HG02678 (cell line): Measurements from ENCODE around the gene PRPSAP2.
"Not testable (repeated sequence)": the region's sequence is repeated elsewhere in the genome, so short reads cannot be mapped to it uniquely, and the experiment has no call there.

Experiments
- ATAC-seq: cut with Tn5 transposase; IDR thresholded peaks from one replicate; pipeline ENCODE4 v1.9.1; 2021; ENCODE audit warnings: mild to moderate bottlenecking, moderate library complexity; ENCODE audit not compliant: unreplicated experiment

PRPSAP2 gene

GRCh38 chr17:18888766-18889290, 30.9 kb downstream of the PRPSAP2 start:
- ATAC-seq: no peak

GRCh38 chr17:18889658-18890057, 31.7 kb downstream of the PRPSAP2 start:
- no peak for ATAC-seq

GRCh38 chr17:18891541-18891940, 33.6 kb downstream of the PRPSAP2 start:
- ATAC-seq: no peak

DNA sequence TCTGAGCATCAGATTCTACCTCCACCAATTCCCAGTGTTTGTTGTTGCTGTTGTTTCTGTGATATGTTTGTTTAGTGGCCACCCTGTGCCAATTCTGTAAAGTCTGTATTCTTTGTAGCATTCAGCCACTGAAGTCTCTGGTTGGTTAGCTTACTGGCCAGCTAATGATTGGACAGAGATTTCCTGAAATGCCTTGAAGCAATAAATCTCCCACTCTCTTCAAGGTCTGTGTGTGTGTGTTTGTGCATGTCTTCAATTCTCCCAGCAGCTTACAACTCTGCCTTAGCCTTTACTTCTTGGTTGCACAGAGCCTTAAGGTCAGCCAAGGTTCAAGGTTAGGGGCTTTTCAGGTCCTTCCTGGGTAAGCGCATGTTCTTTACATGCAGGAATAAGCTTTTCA, 38.2 kb downstream of the PRPSAP2 start:
- ATAC-seq: no peak

- no peak for ATAC-seq
Observed at GRCh38 chr17:18896947-18897346, 39.0 kb downstream of the PRPSAP2 start.

DNA sequence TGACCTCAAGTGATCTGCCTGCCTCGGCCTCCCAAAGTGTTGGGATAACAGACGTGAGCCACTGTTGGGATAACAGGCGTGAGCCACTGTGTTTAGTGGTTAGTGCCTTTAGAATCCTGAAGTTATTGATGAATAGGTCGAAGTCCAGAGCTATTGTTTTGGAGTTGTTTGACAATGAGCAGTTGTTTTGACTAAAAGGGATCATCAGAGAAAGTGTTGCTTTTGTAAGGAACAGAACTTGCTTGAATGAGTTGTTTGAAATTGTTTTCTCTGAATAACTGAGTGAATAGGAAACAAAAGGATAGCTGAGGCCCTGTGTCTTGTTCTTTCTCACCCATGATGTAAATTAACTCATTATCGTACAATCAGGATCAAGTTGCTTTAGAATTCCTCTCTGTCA, 46.6 kb downstream of the PRPSAP2 start:
- no peak for ATAC-seq

GRCh38 chr17:18905226-18905625, 47.3 kb downstream of the PRPSAP2 start:
- ATAC-seq: no peak

- no peak for ATAC-seq
Observed at GRCh38 chr17:18910326-18910725, 52.4 kb downstream of the PRPSAP2 start.

DNA sequence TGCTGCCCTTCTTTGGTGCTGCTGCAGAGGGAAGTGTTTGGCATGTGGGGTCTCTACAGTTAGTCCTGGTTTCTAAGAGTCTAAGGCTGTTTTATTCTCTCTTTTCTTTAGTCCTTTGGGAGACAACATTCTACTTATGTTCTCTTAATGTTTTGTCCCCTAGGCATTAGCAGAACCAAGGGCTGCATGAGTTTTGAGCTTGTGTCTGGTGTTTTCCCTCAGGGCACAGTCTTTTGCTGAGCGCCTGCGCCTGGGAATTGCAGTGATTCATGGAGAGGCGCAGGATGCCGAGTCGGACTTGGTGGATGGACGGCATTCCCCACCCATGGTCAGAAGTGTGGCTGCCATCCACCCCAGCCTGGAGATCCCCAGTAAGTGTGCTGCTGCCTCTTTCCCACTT, 53.0 kb downstream of the PRPSAP2 start:
- no peak for ATAC-seq

GRCh38 chr17:18916816-18917500, 59.0 kb downstream of the PRPSAP2 start:
- ATAC-seq: no peak

- no peak for ATAC-seq
Observed at GRCh38 chr17:18917506-18918032, 59.6 kb downstream of the PRPSAP2 start.

DNA sequence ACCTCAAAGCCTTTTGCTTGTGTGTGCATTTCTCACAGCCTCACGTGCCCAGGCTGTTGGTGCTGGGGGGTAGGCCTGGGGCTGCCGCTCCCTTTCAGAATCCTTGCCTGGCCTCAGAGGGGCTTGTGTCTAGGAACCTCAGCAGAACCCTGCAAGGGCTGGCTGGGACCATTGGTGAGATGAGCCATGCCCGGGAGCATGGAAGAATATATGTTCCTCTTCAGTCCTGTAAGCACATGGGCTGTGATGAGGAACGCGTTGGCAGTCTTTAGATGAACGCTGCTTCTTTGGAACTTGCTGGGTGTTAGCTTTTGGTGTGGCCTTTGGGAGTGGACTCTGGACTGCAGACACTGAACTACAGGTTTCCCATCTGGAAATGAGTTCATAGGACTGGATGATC, 62.0 kb downstream of the PRPSAP2 start:
- ATAC-seq: no peak

DNA sequence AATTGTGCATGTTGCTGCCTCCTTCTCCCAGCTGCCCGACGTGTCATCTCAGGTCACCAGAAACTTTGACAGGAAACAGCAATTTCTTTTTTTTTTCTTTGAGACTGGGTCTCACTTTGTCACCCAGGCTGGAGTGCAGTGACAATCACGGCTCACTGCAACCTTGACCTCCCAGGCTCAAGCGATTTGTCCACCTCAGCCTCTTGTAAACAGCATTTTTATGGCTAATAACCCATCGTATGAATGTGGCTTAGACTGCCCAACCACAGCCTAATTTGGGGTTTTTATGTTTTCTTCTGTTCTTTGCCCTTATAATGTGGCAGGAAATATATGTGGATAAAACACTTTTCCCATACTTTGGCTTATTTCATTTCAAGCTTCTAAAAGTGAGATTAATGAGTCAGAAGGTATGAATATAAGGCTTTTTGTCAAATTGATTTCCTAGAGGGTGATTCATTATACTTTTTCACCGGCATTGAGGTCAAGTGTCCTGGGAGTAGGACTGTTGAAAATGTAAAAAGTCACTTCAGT, 63.0 kb downstream of the PRPSAP2 start:
- peak; percentile 36 for ATAC-seq

DNA sequence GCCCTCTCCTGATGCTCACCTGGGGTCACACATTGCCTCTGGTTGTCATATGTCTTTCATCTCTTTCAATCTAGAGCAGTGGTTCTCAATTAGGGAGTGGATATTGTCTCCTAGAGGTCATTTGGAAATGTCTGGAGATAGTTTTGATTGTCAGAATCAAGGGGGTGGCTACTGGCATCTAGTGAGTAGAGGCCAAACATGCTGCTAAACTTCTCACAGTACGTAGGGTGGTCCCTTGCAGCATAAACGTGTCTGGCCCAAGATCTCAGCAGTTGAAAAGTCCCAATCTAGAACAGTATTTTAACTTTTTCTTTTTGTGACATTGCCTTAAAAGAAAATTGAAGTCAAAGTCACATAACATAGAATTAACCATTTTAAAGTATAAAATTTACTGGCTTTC, 63.6 kb downstream of the PRPSAP2 start:
- no peak for ATAC-seq

GRCh38 chr17:18921912-18922451, 64.1 kb downstream of the PRPSAP2 start:
- ATAC-seq: peak; percentile 76

DNA sequence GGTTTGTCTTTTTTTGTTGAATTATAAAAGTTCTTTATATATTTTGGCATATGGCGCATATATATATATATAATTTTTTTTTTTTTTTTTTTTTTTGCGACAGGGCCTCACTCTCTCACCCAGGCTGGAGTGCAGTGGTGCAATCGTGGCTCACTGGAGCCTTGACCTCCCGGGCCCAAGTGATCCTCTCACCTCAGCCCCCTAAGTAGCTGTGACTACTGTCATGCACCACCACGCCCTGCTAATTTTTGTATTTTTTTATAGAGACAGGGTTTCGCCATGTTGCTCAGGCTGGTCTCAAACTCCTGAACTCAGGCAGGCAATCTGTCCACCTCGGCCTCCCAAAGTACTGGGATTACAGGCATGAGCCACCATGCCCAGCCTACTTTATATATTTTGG, 64.7 kb downstream of the PRPSAP2 start:
- not testable (repeated sequence) for ATAC-seq

DNA sequence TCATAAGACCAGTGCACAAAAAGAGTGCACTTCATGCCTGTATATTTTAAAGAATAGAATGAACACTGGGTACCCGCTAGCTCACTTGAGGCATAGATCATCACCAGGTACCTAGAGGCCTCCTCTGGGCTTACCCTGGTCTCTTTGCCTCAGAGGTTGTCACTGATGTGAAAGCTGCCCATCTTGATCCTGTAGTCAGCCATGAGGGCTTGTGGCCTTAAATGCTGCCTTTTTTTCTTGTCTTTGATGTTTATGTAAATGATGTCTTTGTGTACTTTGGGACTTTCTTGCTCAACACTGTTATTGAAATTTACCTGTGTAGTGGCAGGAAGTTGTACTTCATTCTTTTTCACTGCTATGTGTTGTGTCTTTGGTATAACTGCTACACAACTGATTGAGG, 67.3 kb downstream of the PRPSAP2 start:
- no peak for ATAC-seq

DNA sequence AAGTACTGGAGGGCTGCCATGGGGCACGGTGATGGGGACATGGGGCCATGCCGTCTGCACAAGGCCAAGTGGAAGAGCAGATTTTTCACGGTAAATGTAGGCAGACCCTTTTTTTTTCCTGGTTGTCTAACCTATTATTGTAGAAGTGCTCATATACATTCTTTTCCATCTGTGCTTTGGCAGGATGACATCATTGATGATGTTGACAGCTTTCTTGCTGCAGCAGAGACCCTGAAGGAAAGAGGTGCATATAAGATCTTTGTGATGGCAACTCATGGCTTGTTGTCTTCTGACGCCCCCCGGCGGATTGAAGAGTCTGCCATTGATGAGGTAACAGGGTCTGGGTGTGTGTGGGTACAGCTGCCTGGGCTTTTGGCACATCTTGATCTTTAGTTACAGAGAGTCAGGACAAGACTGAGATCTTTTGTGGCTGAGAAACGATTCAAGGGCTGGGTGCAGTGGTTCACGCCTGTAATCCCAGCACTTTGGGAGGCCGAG, 70.7 kb downstream of the PRPSAP2 start:
- ATAC-seq: no peak

GRCh38 chr17:18932360-18933055, 74.6 kb downstream of the PRPSAP2 start:
- no peak for ATAC-seq

DNA sequence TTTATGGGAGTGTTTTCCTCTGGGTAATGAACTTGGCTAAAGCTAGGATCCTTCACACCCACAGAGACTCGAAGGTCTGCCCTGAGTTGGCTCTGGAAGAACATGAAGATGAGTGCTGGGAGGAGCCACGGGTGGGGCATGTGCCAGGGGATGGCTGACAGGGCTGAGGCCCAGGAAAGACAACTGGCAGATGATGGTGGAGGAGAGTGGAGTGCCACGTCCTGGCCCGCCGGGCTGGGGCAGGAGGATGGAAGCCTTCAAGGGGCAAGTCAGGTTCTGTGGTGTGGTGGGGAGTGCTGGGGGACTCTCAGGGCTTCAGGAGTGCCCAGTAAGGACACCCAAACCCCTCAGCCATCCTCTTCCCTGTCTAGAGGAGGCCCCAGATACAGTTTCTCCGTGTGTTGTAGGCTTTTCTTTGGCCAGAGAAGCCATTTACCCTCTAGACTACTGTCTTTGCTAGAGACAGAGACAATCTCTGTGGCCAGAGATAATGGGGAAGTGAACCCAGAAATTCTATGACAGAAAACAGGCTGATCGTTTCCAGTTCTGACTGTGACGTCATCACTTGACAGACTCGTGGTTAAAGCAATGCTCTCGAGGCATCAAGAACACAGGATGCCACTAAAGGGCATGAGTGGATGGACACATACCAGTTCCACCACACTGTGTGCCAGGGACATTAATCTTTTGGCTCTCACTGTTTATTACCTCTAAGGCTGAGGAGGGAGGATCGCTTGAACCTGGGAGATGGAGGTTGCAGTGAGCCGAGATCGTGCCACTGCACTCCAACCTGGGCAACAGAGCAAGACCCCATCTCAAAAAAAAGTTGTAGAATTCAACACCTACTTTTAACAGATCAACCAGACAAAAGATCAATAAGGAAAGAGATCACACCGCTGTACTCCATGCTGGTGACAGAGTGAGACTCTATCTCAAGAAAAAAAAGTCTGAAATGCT, 75.4 kb downstream of the PRPSAP2 start:
- no peak for ATAC-seq
